Activated T-cell treated with anti-CD3 and anti-CD28 coated beads, Interleukin-2, amount 50 U/mL, for 48 hours (primary cell): ENCODE data around the gene PIK3R5.

Experiments used
- DNase-seq, 2 experiments: peaks; one replicate each; pipeline ENCODE4 v3.0.0-alpha.2; 2020

PIK3R5 gene

DNA sequence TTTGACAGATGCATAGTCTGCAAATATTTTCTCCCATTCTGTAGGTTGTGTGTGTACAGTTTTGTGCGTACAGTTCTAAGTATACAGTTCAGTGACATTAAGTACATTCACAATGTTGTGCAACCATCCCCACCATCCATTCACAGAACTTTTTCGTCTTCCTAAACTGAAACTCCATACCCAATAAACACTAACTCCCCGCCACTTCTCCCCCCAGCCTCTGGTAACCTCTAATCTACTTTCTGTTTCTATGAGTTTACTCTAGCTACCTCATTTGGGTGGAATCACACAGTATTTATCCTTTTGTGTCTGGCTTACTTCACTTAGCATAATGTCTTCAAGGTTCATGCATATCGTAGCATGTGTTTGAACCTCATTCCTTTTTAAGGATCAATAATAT lies 14.3 kb downstream of the PIK3R5 start:
- no peak for DNase-seq

GRCh38 chr17:8949061-8949661 lies 16.3 kb downstream of the PIK3R5 start:
- peak; percentile 59 to 63 for DNase-seq

- peak in 1 of 2 experiments; percentile 34 for DNase-seq
Observed at GRCh38 chr17:8948462-8948861, 17.0 kb downstream of the PIK3R5 start.

GRCh38 chr17:8947201-8947600 lies 18.3 kb downstream of the PIK3R5 start:
- DNase-seq: no peak

- peak in 1 of 2 experiments; percentile 38 for DNase-seq
Observed at GRCh38 chr17:8946476-8946875, 19.0 kb downstream of the PIK3R5 start.

DNA sequence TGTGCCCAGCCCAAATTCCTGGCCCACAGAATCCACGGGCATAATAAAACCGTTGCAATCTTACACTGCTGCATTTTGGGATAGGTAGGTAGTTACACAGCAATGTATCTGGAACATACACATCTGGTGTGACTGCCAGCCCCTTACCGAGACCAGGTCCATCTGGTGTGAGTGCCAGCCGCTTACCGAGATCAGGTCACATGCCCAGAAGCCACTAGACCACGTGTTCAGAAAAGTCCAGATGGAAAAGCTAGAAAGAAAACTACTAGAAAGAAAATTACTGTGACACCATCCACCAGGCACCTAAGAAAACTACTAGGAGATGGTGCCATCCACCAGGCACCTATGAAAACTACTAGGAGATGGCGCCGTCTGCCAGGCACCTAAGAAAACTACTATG lies 19.4 kb downstream of the PIK3R5 start:
- no peak for DNase-seq

DNA sequence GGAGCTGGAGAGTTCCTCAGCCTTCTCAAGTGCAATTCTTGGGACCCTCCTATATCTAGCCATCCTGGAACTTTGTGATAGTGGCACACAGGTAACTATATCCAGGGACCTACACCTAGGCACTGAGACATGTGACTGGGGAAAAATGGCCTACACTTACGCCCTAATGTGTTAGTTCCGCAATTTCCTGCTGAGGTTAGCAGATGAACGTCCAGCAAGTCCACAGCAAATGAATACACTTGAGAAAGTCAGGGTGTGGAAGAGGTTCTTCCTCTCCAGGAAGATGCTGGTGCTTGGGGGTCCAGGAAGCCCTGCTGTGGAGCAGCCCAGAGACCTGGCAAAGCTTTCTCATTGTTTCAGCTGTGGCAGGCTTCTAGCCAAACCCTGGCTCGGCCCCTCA lies 20.8 kb downstream of the PIK3R5 start:
- DNase-seq: no peak

DNA sequence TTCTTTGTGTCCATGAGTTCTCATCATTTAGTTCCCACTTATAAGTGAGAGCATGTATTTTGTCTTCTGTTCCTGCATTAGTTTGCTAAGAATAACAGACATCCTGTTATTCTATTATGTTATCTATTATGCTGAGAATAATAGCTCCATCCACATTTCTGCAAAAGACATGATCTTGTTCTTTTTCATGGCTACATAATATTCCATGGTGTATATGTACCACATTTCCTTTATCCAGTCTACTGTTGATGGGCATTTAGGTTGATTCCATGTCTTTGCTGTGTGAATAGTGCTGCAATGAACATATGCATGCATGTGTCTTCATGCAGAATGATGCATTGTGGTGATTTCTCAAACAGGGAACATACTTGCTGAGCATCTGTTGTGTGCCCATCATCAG lies 21.4 kb downstream of the PIK3R5 start:
- no peak for DNase-seq

- peak in 1 of 2 experiments; percentile 59 for DNase-seq
Observed at GRCh38 chr17:8941980-8942622, 23.4 kb downstream of the PIK3R5 start.

DNA sequence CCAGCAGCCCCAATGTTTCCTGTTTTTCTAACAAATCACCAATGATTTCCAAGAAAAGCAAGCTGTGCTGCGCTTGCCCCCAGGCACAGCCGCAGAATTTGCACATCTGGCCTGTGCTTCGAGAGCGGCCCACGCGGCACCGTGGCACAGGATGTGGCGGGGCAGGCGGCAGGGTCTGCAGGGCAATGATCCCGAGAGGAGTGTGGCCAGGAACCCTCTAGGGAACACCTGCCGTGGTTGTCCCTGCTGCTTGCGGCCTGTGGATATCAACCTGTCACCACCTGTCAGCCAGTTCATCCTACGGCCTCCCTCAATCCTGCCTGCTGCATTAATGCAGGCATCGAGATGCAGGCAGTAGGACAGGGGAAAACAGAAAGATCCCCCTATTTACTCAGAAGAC lies 24.0 kb downstream of the PIK3R5 start:
- DNase-seq: peak; percentile 81 to 83

DNA sequence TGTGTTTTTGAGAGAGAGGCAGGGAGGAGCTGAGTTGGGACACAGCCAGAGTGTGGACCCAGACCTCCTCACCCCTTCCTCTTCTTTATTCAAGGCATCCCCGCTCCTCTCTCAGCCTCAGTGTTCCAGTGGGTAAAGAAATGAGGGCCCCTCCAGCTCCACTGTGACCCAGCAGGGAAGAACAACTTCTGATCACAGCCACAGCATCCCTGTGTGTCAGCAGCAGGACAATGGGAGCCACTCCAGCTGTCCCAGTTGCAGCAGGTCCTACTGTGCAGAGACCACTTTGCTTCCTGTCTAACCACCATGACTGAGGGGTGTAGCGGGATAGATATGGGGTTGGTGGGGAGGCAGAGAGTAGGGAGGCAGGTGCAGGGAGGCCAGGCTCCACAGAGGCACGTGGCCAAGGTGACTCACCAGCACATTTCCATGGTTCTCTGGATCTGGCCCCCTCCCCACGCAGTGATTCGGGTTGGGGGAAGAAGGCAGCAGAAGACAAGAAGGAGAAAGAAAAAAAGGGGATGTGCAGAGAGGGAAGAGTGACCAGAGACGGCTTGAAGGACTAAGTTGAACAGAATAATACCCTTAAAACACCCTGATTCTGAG lies 24.5 kb downstream of the PIK3R5 start:
- peak; percentile 63 to 67 for DNase-seq

DNA sequence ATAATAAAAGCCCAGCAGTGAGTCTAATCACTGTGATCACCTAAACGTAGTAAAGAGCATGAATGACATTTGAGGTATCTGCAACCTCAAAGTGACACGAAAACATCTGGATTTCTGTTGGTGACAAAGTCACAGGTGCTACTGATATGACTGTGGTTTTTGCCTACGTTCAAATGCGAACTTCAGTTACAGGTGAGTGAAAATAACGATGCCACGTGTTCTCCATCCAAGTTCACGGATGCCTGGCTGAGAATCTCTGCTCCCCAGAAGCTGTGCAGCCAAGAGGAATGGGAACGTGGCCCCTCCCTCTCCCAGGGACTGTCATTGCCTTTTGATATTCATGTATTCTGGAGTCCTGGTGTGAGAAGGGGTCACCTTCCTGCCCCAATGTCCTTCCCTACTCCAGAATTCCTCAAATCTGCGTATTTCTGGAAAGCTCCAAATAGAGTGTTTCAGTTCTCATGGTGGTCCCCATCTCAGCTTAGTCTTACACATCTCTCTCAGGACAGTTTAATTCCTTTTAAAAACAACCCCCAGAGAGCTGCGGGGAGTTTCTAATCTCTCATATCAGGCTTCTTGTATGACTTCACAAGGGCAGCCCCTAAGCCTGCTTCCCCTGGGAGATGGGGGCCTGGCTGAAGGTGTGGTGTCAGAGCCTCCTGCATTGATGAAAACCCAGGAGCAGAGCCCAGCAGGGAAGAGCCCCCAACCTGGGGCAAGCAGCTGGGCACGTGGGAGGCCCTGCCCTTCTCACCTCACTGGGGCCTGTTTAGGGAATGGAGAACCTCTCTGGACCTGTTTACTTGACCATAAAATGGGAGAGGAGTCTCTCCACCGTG lies 25.8 kb downstream of the PIK3R5 start:
- peak; percentile 74 to 75 for DNase-seq

DNA sequence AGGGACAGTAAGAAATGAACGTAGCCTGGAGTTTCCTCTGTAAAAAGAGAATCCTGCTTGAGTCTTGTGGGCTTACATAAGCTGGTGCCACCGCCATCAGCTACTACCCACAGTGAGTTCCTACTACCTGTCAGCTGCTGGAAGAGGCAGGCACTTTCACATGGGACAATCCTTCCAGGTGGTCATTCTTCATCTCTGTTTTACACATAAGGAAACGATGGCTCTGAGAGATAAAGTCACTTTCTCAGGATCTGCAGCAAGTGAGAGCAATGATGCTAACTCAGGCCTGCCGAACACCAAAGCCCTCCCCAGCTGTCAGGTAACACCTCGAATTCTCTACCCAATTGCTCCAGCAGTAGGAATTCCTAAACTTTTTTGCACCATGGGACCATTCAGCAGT lies 26.6 kb downstream of the PIK3R5 start:
- no peak for DNase-seq

DNA sequence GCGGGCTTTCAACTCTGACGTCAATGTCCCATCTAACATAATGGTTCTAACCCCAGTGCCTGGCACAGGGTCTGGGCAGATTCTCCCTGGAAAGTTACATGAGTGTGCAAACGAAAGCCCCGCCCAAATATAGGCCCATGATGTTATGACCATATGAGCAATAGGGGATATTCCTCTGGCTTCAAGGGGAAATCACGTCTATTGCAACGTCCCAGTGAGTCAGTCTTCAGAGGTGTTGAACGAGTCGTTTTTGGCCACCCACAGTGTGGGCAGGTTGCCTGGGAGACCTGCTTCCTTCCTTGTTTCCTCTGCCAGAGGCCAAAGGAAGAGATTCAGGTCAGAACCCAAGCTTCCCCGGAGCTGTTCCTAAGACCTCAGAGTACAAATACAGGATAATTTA lies 30.3 kb downstream of the PIK3R5 start:
- DNase-seq: peak; percentile 79 to 82

GRCh38 chr17:8934346-8934745 lies 31.2 kb downstream of the PIK3R5 start:
- no peak for DNase-seq

DNA sequence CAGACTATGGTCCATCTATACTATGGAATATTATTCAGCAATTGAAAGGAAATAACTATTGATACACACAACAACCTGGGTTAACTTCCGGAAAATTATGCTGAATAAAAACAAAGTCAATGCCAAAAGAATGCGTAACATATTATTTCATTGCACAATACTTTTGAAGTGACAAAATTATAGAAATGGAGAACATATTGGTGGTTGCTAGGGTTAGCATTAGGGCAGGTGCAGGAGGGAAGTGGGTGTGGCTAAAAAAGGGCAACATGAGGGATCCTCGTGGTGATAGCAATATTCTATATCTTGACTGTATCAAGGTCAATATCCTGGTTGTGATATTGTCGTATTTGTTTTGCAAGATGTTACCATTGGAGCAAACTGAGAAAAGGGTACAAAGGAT lies 34.9 kb downstream of the PIK3R5 start:
- DNase-seq: no peak

DNA sequence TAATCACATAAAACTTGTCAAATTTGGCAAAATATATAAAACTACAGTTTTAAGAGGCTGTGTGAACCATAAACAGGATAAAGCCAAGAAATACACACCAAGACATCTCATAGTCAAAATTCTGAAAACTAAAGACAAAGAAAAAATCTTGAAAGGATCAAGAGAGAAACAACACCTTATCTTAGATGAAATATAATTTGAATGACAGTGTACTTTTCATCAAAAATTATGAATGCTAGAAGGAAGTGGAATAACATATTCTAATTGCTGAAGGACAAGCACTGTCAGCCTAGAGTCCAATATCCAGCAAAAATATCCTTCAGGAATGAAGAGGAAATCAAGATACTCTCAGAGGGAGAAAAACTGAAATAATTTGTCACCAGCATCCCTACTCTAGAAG lies 37.2 kb downstream of the PIK3R5 start:
- DNase-seq: no peak

DNA sequence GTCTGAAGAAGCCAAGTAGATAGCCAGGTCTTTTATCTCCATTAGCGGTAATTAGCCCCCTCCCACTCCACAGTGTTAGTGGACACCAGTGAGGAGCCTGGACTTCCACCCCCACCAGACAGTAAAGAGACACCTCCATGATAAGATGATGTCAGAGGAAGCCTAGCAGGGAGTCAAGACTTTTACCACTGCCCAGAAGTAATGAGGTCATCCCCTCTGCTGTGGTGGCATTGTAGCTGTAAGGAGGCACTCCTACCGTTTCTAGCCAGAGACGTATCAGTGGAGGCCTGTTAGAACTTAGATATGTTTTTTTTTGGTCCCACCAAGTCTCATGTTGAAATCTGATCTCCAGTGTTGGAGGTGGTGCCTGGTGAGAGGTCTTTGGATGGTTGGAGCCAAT lies 38.1 kb downstream of the PIK3R5 start:
- no peak for DNase-seq

DNA sequence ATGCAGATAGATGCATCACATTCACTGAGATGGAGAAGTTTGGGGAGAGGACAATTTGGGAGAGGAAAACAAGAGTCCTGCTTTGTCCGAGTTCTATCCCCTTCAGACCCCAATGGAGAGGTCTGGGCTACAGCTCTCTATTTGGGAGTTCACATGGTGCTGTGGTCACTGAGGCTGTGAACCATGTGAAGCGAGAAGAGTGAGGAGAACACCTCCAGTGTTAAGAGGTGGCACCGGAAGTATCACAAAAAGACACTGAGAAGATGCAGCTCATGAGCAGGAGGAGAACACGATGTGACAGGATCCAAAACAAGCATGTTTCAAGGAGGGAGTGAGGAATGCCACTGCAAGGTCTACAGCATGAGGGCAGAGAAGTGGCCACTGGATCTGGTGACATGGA lies 39.7 kb downstream of the PIK3R5 start:
- DNase-seq: peak in 1 of 2 experiments; percentile 15

- no peak for DNase-seq
Observed at GRCh38 chr17:8925141-8925540, 40.4 kb downstream of the PIK3R5 start.

DNA sequence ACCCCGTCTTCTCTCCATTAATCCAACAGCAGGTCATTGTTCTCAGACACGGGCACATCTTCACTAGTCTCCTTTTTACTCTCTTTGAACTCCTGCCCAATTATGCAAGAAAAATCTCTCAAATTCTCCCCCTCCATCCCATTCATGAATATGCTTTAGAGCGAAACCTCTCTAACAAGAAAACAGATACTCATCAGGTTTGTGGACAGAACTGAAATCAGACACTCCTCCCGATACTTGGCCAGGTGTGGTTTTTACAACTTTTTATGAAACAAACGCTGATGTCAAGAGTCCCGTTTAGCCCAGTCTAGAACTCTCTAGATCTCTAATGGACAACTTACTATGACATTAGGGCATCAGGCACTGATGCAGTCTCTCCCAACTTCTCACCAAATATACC lies 40.9 kb downstream of the PIK3R5 start:
- DNase-seq: no peak

DNA sequence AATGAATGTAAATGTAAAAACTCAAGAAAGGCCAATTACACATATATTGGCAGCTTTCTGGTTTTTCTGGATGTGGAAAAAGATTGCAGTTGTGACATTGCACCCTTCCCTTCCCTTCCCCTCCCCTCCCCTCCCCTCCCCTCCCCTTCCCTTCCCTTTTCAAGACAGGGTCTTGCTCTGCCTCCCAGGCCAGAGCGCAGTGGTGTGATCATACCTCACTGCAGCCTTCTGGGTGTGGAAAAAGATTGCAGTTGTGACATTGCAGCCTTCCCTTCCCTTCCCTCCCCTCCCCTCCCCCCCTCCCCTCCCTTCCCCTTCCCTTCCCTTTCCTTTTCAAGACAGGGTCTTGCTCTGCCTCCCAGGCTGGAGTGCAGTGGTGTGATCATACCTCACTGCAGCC lies 41.7 kb downstream of the PIK3R5 start:
- DNase-seq: no peak

GRCh38 chr17:8922928-8923327 lies 42.6 kb downstream of the PIK3R5 start:
- DNase-seq: no peak

GRCh38 chr17:8922451-8922850 lies 43.1 kb downstream of the PIK3R5 start:
- DNase-seq: peak in 1 of 2 experiments; percentile 30
